Uterus (tissue), 2 donors: ENCODE results near the gene LYST.

Experiments
- CTCF ChIP-seq, 4 experiments: fragments of 200-600 bp in 2 of 4; fragments of 450-650 bp in 2 of 4; sonication (generic) in 2 of 4; IDR thresholded peaks; one replicate each; pipeline ENCODE4 v1.5.1; 2016 to 2019; ENCODE audit warnings: antibody characterized with exemption in 4 of 4, mild to moderate bottlenecking in 2 of 4, moderate library complexity in 1 of 4
- POLR2A ChIP-seq, 2 donors: fragments of 450-650 bp; IDR thresholded peaks; one replicate each; pipeline ENCODE4 v1.6.1; 2016; ENCODE audit warnings: antibody characterized with exemption in 2 of 2, mild to moderate bottlenecking in 1 of 2, moderate library complexity in 1 of 2

- TF ChIP-seq CTCF (IDR thresholded peaks at IDR 0.05) (no peak), POLR2A (IDR thresholded peaks at IDR 0.05) (no peak)
Measured at GRCh38 chr1:235861857-235862256, 4.8 kb downstream of the LYST start.
